Esophagus (tissue), 2 donors: ENCODE measurements around the gene ERC1. TPM values are rescaled to one million over a fixed set of nuclear protein-coding genes. Genes with fewer than 3 reads are reported as not detected.
A peak's percentile ranks its signal among the peaks of the same experiment; 100 is the strongest.

Experiments
- H3K27ac ChIP-seq, 2 donors: one replicate each; pipeline ENCODE4 v1.5.1; 2013; ENCODE audit warnings: low read depth in 2 of 2, mild to moderate bottlenecking in 2 of 2, inconsistent platforms in 1 of 2, low read length in 1 of 2, moderate library complexity in 1 of 2
- H3K27me3 ChIP-seq, 2 donors: one replicate each; pipeline ENCODE4 v1.6.1; 2013; ENCODE audit warnings: low read length in 2 of 2, control low read depth in 1 of 2, mild to moderate bottlenecking in 1 of 2; ENCODE audit not compliant: insufficient read depth in 2 of 2, control insufficient read depth in 1 of 2
- H3K36me3 ChIP-seq, 2 donors: one replicate each; pipeline ENCODE4 v1.6.1; 2013; ENCODE audit warnings: low read length in 1 of 2; ENCODE audit not compliant: control insufficient read depth in 2 of 2, insufficient read depth in 2 of 2
- H3K4me1 ChIP-seq, 2 donors: one replicate each; pipeline ENCODE4 v1.6.1; 2013; ENCODE audit warnings: low read length in 1 of 2; ENCODE audit not compliant: control insufficient read depth in 2 of 2, insufficient read depth in 2 of 2
- H3K4me3 ChIP-seq, 2 donors: one replicate each; pipeline ENCODE4 v1.5.1; 2013; ENCODE audit warnings: low read length in 2 of 2, mild to moderate bottlenecking in 2 of 2, low read depth in 1 of 2, moderate library complexity in 1 of 2
- H3K9me3 ChIP-seq, 2 donors: one replicate each; pipeline ENCODE4 v1.6.1; 2013; ENCODE audit warnings: mild to moderate bottlenecking in 2 of 2, low read depth in 1 of 2, low read length in 1 of 2, moderate library complexity in 1 of 2; ENCODE audit not compliant: control insufficient read depth in 2 of 2, insufficient read depth in 1 of 2
- WGBS, 2 donors: extraction: QIAGEN DNeasy Blood & Tissue Kit; methylation state at CpG; one replicate each; pipeline ENCODE4 v1.1.7; 2013; 5-methylcytosine and 5-hydroxymethylcytosine counted together
- polyA plus RNA-seq, 2 donors: library from polyadenylated mRNA; stranded (reverse); fragments of 200-250 nt; gene quantifications; one replicate each; pipeline ENCODE4 v1.2.3, GENCODE V29; 2013
- donor health status: healthy with polysubstance abuse.
- donor health status: Bipolar disorder and iron deficiency.

ERC1 gene
- polyA plus RNA-seq, 2 donors = 6.4 to 8.7 TPM

GRCh38 chr12:1530592-1531152 is 539.6 kb downstream of the ERC1 start:
- no peaks in the 10 kb centered on the region for H3K27me3 ChIP-seq
- WGBS, 2 donors = 1% methylated on average over 59 to 99 of the region's 99 CpGs

GRCh38 chr12:1531153-1531653 is 540.2 kb downstream of the ERC1 start:
- WGBS, 2 donors = 2 to 3% methylated on average over 33 to 56 of the region's 56 CpGs
- Histone ChIP-seq H3K9me3 (no peaks in the 10 kb centered on the region), H3K4me1 (peaks cover 2 to 6% of the 10 kb centered on the region in 2 donors), H3K27ac (no peak overlapping the region), H3K4me3 (peak overlapping the region; percentile 55 to 80), H3K27me3 (no peaks in the 10 kb centered on the region), H3K36me3 (no peaks in the 10 kb centered on the region)

More at GRCh38 chr12:1530592-1531152, 539.6 kb downstream of the ERC1 start:
- H3K36me3 ChIP-seq = no peaks in the 10 kb centered on the region
- peaks cover 2 to 6% of the 10 kb centered on the region in 2 donors for H3K4me1 ChIP-seq
- peak overlapping the region; percentile 56 to 80 for H3K4me3 ChIP-seq
- H3K9me3 ChIP-seq = no peaks in the 10 kb centered on the region
- H3K27ac ChIP-seq = no peak overlapping the region

- Histone ChIP-seq H3K4me3 (peak overlapping the region; percentile 55 to 80), H3K27ac (no peak overlapping the region), H3K9me3 (no peaks in the 10 kb centered on the region), H3K4me1 (peaks cover 2 to 6% of the 10 kb centered on the region in 2 donors), H3K36me3 (no peaks in the 10 kb centered on the region), H3K27me3 (no peaks in the 10 kb centered on the region)
- 35 to 41% methylated on average over 26 of the region's 26 CpGs for WGBS, 2 donors
Measured at GRCh38 chr12:1531654-1532374, 540.8 kb downstream of the ERC1 start.

- Histone ChIP-seq H3K27ac (no peak overlapping the region), H3K9me3 (no peaks in the 10 kb centered on the region), H3K4me3 (no peak overlapping the region), H3K4me1 (peaks cover 2 to 6% of the 10 kb centered on the region in 2 donors), H3K27me3 (no peaks in the 10 kb centered on the region), H3K36me3 (no peaks in the 10 kb centered on the region)
- WGBS, 2 donors = 75 to 79% methylated on average over 11 of the region's 11 CpGs
Measured at GRCh38 chr12:1532375-1533165, 541.5 kb downstream of the ERC1 start.

- Histone ChIP-seq H3K4me1 (peaks cover 2 to 6% of the 10 kb centered on the region in 2 donors), H3K9me3 (no peaks in the 10 kb centered on the region), H3K27me3 (no peaks in the 10 kb centered on the region), H3K36me3 (no peaks in the 10 kb centered on the region), H3K4me3 (no peak overlapping the region), H3K27ac (no peak overlapping the region)
- 46 to 62% methylated on average over 9 of the region's 9 CpGs for WGBS, 2 donors
Measured at GRCh38 chr12:1533205-1533601, 542.2 kb downstream of the ERC1 start.

- no peak overlapping the region for H3K4me3 ChIP-seq
- WGBS, 2 donors = 51 to 65% methylated on average over 16 of the region's 16 CpGs
- H3K4me1 ChIP-seq = peaks cover 2 to 6% of the 10 kb centered on the region in 2 donors
- no peak overlapping the region for H3K27ac ChIP-seq
- no peaks in the 10 kb centered on the region for H3K27me3 ChIP-seq
- H3K36me3 ChIP-seq = no peaks in the 10 kb centered on the region
- no peaks in the 10 kb centered on the region for H3K9me3 ChIP-seq
Measured at GRCh38 chr12:1533602-1534304, 542.7 kb downstream of the ERC1 start.

GRCh38 chr12:1534748-1535147 is 543.7 kb downstream of the ERC1 start:
- H3K36me3 ChIP-seq = no peaks in the 10 kb centered on the region
- H3K9me3 ChIP-seq = no peaks in the 10 kb centered on the region
- H3K27ac ChIP-seq = no peak overlapping the region
- peaks cover 2 to 6% of the 10 kb centered on the region in 2 donors for H3K4me1 ChIP-seq
- no peak overlapping the region for H3K4me3 ChIP-seq
- WGBS, 2 donors = 69 to 81% methylated on average over 3 of the region's 3 CpGs
- H3K27me3 ChIP-seq = no peaks in the 10 kb centered on the region

- H3K27me3 ChIP-seq = no peaks in the 10 kb centered on the region
- H3K4me1 ChIP-seq = peaks cover 2% of the 10 kb centered on the region in 2 donors
- H3K27ac ChIP-seq = no peak overlapping the region
- H3K36me3 ChIP-seq = no peaks in the 10 kb centered on the region
- H3K9me3 ChIP-seq = no peaks in the 10 kb centered on the region
- H3K4me3 ChIP-seq = no peak overlapping the region
- WGBS, 2 donors = 78 to 84% methylated on average over 4 of the region's 4 CpGs
Measured at GRCh38 chr12:1536817-1537216, 545.8 kb downstream of the ERC1 start.

- no peaks in the 10 kb centered on the region for H3K9me3 ChIP-seq
- H3K27me3 ChIP-seq = no peaks in the 10 kb centered on the region
- WGBS, 2 donors = 87% methylated on average over 11 of the region's 11 CpGs
- H3K4me1 ChIP-seq = peaks cover 0 to 2% of the 10 kb centered on the region in 2 donors
- H3K4me3 ChIP-seq = no peak overlapping the region
- H3K27ac ChIP-seq = no peak overlapping the region
- no peaks in the 10 kb centered on the region for H3K36me3 ChIP-seq
Measured at GRCh38 chr12:1539135-1539534, 548.1 kb downstream of the ERC1 start.
